GM18520 (cell line): ENCODE results near the gene PSTPIP1.

Experiments
- ATAC-seq: cut with Tn5 transposase; IDR thresholded peaks from one replicate; pipeline ENCODE4 v1.9.1; 2021; ENCODE audit not compliant: unreplicated experiment

PSTPIP1 gene

GRCh38 chr15:76998663-76999285 lies 3.8 kb downstream of the PSTPIP1 start:
- ATAC-seq: no peak

GRCh38 chr15:76999996-77000395 lies 5.1 kb downstream of the PSTPIP1 start:
- no peak for ATAC-seq

- ATAC-seq: no peak
Observed at GRCh38 chr15:77001351-77001750, 6.4 kb downstream of the PSTPIP1 start.

GRCh38 chr15:77001966-77002365 lies 7.0 kb downstream of the PSTPIP1 start:
- no peak for ATAC-seq

- ATAC-seq: no peak
Observed at GRCh38 chr15:77002436-77002835, 7.5 kb downstream of the PSTPIP1 start.

GRCh38 chr15:77002954-77003912 lies 8.3 kb downstream of the PSTPIP1 start:
- ATAC-seq: no peak

GRCh38 chr15:77004189-77004588 lies 9.3 kb downstream of the PSTPIP1 start:
- ATAC-seq: no peak

- no peak for ATAC-seq
Observed at GRCh38 chr15:77009176-77009575, 14.2 kb downstream of the PSTPIP1 start.

- ATAC-seq: no peak
Observed at GRCh38 chr15:77009646-77010311, 14.9 kb downstream of the PSTPIP1 start.

- no peak for ATAC-seq
Observed at GRCh38 chr15:77010312-77010686, 15.4 kb downstream of the PSTPIP1 start.

GRCh38 chr15:77010857-77011256 lies 15.9 kb downstream of the PSTPIP1 start:
- ATAC-seq: no peak

GRCh38 chr15:77012117-77012712 lies 17.3 kb downstream of the PSTPIP1 start:
- ATAC-seq: no peak

GRCh38 chr15:77012868-77013267 lies 17.9 kb downstream of the PSTPIP1 start:
- ATAC-seq: no peak

- ATAC-seq: peak; percentile 35
Observed at GRCh38 chr15:77013776-77014131, 18.8 kb downstream of the PSTPIP1 start.

- peak; percentile 43 for ATAC-seq
Observed at GRCh38 chr15:77014132-77015081, 19.5 kb downstream of the PSTPIP1 start.

GRCh38 chr15:77015646-77016320 lies 20.9 kb downstream of the PSTPIP1 start:
- no peak for ATAC-seq

GRCh38 chr15:77016321-77016695 lies 21.4 kb downstream of the PSTPIP1 start:
- ATAC-seq: no peak

- no peak for ATAC-seq
Observed at GRCh38 chr15:77017091-77017660, 22.2 kb downstream of the PSTPIP1 start.
